GM19239 (cell line): Measurements from ENCODE around the gene RABGGTB.
"Not testable (repeated sequence)": the region's sequence is repeated elsewhere in the genome, so short reads cannot be mapped to it uniquely, and the experiment has no call there.

Experiments
- DNase-seq: peaks from one replicate; pipeline ENCODE4 v3.0.0; 2011; ENCODE audit warnings: low spot score; ENCODE audit not compliant: insufficient read length
- FAIRE-seq: peaks from 2 replicates; lab custom pipeline; 2011; peaks lifted over from hg19 to GRCh38; lab: Jason Lieb, UNC

The RABGGTB gene

GRCh38 chr1:75785983-75786853 lies at the start of gene RABGGTB:
RABGGTB (plus strand) TSS chr1:75786256; CDS start chr1:75786272, 16 bp downstream.
- DNase-seq (peak; percentile 51), FAIRE-seq (peak; percentile 96)

- FAIRE-seq (no peak), DNase-seq (no peak)
These were observed 43.9 kb upstream of the RABGGTB start for GRCh38 chr1:75742047-75742625.

GRCh38 chr1:75745276-75745675 lies 40.8 kb upstream of the RABGGTB start:
- peak; percentile 44 for FAIRE-seq
- DNase-seq = no peak

GRCh38 chr1:75757210-75757609 lies 28.8 kb upstream of the RABGGTB start:
- not testable (repeated sequence) for FAIRE-seq, DNase-seq

- not testable (repeated sequence) for FAIRE-seq, DNase-seq
These were observed 27.5 kb upstream of the RABGGTB start for GRCh38 chr1:75758543-75758942.

GRCh38 chr1:75764057-75764655 lies 21.9 kb upstream of the RABGGTB start:
- FAIRE-seq (peak; percentile 37), DNase-seq (no peak)

GRCh38 chr1:75765697-75766355 lies 20.2 kb upstream of the RABGGTB start:
- FAIRE-seq = no peak
- no peak for DNase-seq

- DNase-seq (no peak), FAIRE-seq (no peak)
These were observed 18.0 kb upstream of the RABGGTB start for GRCh38 chr1:75768016-75768415.

- no peak for DNase-seq
- FAIRE-seq = no peak
These were observed 15.3 kb upstream of the RABGGTB start for GRCh38 chr1:75770761-75771160.

GRCh38 chr1:75771978-75772377 lies 14.1 kb upstream of the RABGGTB start:
- DNase-seq (no peak), FAIRE-seq (no peak)

GRCh38 chr1:75777812-75778211 lies 8.2 kb upstream of the RABGGTB start:
- not testable (repeated sequence) for FAIRE-seq, DNase-seq

GRCh38 chr1:75778694-75779093 lies 7.4 kb upstream of the RABGGTB start:
- FAIRE-seq, DNase-seq: not testable (repeated sequence)

GRCh38 chr1:75780183-75780582 lies 5.9 kb upstream of the RABGGTB start:
- not testable (repeated sequence) for DNase-seq, FAIRE-seq

GRCh38 chr1:75783920-75784319 lies 2.1 kb upstream of the RABGGTB start:
- DNase-seq, FAIRE-seq: not testable (repeated sequence)

GRCh38 chr1:75785320-75785982 lies 605 bp upstream of the RABGGTB start:
- DNase-seq = no peak
- peak; percentile 40 for FAIRE-seq

GRCh38 chr1:75786901-75787493 lies 941 bp downstream of the RABGGTB start:
- DNase-seq (no peak), FAIRE-seq (no peak)

- FAIRE-seq = no peak
- DNase-seq = no peak
These were observed 1.5 kb downstream of the RABGGTB start for GRCh38 chr1:75787524-75787923.

GRCh38 chr1:75789988-75790387 lies 3.9 kb downstream of the RABGGTB start:
- DNase-seq (no peak), FAIRE-seq (no peak)

- FAIRE-seq (no peak), DNase-seq (no peak)
These were observed 5.0 kb downstream of the RABGGTB start for GRCh38 chr1:75791022-75791421.

GRCh38 chr1:75792091-75792490 lies 6.0 kb downstream of the RABGGTB start:
- FAIRE-seq (peak; percentile 8), DNase-seq (no peak)
